ENCODE data around the gene TM7SF2. TPM values are rescaled to one million over a fixed set of nuclear protein-coding genes. Genes with fewer than 3 reads are reported as not detected.

Gene TM7SF2
- total and polyA plus RNA-seq, 2 of the 13 experiments (the other 11 are each of a cell fraction or from before 2014, with no cell fraction given): 56.0 to 66.9 TPM

DNA sequence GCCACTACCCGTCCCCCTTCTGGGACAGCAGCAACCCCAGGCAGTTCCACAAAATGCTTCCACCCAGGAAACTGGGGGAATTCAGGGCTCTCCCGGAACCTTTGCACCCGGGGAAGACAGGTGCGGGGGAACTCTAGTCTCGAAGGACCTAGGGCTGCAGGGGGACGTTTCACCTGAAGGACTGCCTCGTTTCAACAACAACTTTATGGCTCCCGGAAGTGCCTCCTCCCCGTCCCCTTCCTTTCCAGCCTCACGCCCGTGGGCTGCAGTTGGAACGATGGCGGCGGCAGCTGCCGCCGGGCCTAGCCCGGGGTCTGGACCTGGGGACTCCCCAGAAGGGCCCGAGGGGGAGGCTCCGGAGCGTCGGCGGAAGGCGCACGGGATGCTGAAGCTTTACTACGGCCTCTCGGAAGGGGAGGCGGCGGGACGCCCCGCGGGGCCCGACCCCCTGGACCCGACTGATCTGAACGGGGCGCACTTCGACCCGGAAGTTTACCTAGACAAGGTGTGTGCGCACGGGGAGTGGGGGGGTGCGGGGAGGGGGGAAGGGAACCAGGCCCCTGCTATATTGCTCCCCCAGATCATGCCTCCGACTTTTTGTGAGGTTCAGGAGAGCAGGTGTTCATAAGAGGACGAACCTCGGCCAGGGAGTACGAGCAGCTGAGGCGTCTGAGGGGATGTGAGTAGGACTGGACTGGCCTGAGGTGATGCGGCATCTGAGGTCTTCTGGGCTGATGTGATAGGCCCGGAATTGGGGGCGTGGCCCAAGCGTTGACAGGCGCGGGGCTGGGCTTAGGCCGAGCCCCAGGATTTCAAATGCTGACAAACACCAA, 15.5 kb upstream of the TM7SF2 start, which contains the start of gene VPS51 (continued):
- no peak for TF ChIP-seq ZNF562 (CRISPR knock-in tag; IDR thresholded peaks at IDR 0.05; ENCODE audit: borderline replicate concordance)
- TF ChIP-seq, protein P1, sequence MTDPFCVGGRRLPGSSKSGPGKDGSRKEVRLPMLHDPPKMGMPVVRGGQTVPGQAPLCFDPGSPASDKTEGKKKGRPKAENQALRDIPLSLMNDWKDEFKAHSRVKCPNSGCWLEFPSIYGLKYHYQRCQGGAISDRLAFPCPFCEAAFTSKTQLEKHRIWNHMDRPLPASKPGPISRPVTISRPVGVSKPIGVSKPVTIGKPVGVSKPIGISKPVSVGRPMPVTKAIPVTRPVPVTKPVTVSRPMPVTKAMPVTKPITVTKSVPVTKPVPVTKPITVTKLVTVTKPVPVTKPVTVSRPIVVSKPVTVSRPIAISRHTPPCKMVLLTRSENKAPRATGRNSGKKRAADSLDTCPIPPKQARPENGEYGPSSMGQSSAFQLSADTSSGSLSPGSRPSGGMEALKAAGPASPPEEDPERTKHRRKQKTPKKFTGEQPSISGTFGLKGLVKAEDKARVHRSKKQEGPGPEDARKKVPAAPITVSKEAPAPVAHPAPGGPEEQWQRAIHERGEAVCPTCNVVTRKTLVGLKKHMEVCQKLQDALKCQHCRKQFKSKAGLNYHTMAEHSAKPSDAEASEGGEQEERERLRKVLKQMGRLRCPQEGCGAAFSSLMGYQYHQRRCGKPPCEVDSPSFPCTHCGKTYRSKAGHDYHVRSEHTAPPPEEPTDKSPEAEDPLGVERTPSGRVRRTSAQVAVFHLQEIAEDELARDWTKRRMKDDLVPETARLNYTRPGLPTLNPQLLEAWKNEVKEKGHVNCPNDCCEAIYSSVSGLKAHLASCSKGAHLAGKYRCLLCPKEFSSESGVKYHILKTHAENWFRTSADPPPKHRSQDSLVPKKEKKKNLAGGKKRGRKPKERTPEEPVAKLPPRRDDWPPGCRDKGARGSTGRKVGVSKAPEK (CRISPR knock-in tag; IDR thresholded peaks at IDR 0.05; ENCODE audit: borderline replicate concordance): no peak
- TF ChIP-seq, protein P2, sequence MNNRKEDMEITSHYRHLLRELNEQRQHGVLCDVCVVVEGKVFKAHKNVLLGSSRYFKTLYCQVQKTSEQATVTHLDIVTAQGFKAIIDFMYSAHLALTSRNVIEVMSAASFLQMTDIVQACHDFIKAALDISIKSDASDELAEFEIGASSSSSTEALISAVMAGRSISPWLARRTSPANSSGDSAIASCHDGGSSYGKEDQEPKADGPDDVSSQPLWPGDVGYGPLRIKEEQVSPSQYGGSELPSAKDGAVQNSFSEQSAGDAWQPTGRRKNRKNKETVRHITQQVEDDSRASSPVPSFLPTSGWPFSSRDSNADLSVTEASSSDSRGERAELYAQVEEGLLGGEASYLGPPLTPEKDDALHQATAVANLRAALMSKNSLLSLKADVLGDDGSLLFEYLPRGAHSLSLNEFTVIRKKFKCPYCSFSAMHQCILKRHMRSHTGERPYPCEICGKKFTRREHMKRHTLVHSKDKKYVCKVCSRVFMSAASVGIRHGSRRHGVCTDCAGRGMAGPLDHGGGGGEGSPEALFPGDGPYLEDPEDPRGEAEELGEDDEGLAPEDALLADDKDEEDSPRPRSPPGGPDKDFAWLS (CRISPR knock-in tag; IDR thresholded peaks at IDR 0.05; ENCODE audit: borderline replicate concordance): no peak
- TF ChIP-seq, protein P3, sequence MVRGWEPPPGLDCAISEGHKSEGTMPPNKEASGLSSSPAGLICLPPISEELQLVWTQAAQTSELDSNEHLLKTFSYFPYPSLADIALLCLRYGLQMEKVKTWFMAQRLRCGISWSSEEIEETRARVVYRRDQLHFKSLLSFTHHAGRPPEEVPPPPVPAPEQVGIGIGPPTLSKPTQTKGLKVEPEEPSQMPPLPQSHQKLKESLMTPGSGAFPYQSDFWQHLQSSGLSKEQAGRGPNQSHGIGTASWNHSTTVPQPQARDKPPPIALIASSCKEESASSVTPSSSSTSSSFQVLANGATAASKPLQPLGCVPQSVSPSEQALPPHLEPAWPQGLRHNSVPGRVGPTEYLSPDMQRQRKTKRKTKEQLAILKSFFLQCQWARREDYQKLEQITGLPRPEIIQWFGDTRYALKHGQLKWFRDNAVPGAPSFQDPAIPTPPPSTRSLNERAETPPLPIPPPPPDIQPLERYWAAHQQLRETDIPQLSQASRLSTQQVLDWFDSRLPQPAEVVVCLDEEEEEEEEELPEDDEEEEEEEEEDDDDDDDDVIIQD (CRISPR knock-in tag; IDR thresholded peaks at IDR 0.05; ENCODE audit: low read depth): no peak
- TF ChIP-seq ZNF335 (CRISPR knock-in tag; IDR thresholded peaks at IDR 0.05): peak; percentile 52; the same call in 1 of the 2 replicates
- TF ChIP-seq, protein P4, sequence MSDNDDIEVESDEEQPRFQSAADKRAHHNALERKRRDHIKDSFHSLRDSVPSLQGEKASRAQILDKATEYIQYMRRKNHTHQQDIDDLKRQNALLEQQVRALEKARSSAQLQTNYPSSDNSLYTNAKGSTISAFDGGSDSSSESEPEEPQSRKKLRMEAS (IDR thresholded peaks at IDR 0.05): peak; percentile 81
- TF ChIP-seq ZNF780A (CRISPR knock-in tag; IDR thresholded peaks at IDR 0.05): no peak
- TF ChIP-seq ZBTB8A (CRISPR knock-in tag; IDR thresholded peaks at IDR 0.05; ENCODE audit: borderline replicate concordance, low read depth): no peak
- TF ChIP-seq ZC3H4 (CRISPR knock-in tag; IDR thresholded peaks at IDR 0.05; ENCODE audit: borderline replicate concordance): no peak; the same call in 1 of the 2 replicates
- no peak for TF ChIP-seq ZNF572 (CRISPR knock-in tag; IDR thresholded peaks at IDR 0.05)
- TF ChIP-seq HOXA7 (CRISPR knock-in tag; IDR thresholded peaks at IDR 0.05): no peak
- peak; percentile 65 for TF ChIP-seq ZMYM3 (CRISPR knock-in tag; IDR thresholded peaks at IDR 0.05)
- peak; percentile 67; the same call in 1 of the 2 replicates for TF ChIP-seq NFKB2 (CRISPR knock-in tag; IDR thresholded peaks at IDR 0.05; ENCODE audit: borderline replicate concordance)
- TF ChIP-seq MBNL3 (CRISPR knock-in tag; conservative IDR thresholded peaks at IDR 0.05): no peak
- TF ChIP-seq ZFP90 (CRISPR knock-in tag; IDR thresholded peaks at IDR 0.05; ENCODE audit: borderline replicate concordance): 0 out of 2 replicates have a peak, but pooled peaks have one; percentile 8
- peak; percentile 98 for TF ChIP-seq ZNF615 (CRISPR knock-in tag; IDR thresholded peaks at IDR 0.05; ENCODE audit: borderline replicate concordance)
- TF ChIP-seq TCF7L2 (IDR thresholded peaks at IDR 0.05; ENCODE audit: low read depth, low read length): no peak
- TF ChIP-seq KAT8 (CRISPR knock-in tag; IDR thresholded peaks at IDR 0.05): peak; percentile 99
- TF ChIP-seq ZBTB1 (CRISPR knock-in tag; IDR thresholded peaks at IDR 0.05; ENCODE audit: borderline replicate concordance): no peak
- TF ChIP-seq HMGA1 (CRISPR knock-in tag; conservative IDR thresholded peaks at IDR 0.05): no peak
- no peak for TF ChIP-seq ZBTB3 (CRISPR knock-in tag; IDR thresholded peaks at IDR 0.05; ENCODE audit: borderline replicate concordance, low read depth)

Data from HepG2 (cell line).